Keratinocyte (primary cell): ENCODE data around the gene RHOT1.
"Not testable (repeated sequence)": the region's sequence is repeated elsewhere in the genome, so short reads cannot be mapped to it uniquely, and the experiment has no call there.

Experiments used
- EZH2 ChIP-seq: IDR thresholded peaks from one replicate; pipeline ENCODE4 v1.6.1; 2012; ENCODE audit warnings: inconsistent platforms, mild to moderate bottlenecking, low read length, moderate library complexity
- TF ChIP-seq, protein P1 (sequence below), 3 experiments: IDR thresholded peaks in 1 of 3; conservative IDR thresholded peaks in 1 of 3; optimal IDR thresholded peaks in 1 of 3; 2 replicates in 2 of 3; 3 replicates in 1 of 3; pipeline versions ENCODE3 to v1.5.1; 2011; ENCODE audit warnings: low read length in 3 of 3, mild to moderate bottlenecking in 3 of 3, moderate library complexity in 2 of 3, control low read depth in 1 of 3, inconsistent platforms in 1 of 3; ENCODE audit not compliant: insufficient read depth in 2 of 3; ENCODE audit errors: extremely low read depth in 1 of 3

DNA sequence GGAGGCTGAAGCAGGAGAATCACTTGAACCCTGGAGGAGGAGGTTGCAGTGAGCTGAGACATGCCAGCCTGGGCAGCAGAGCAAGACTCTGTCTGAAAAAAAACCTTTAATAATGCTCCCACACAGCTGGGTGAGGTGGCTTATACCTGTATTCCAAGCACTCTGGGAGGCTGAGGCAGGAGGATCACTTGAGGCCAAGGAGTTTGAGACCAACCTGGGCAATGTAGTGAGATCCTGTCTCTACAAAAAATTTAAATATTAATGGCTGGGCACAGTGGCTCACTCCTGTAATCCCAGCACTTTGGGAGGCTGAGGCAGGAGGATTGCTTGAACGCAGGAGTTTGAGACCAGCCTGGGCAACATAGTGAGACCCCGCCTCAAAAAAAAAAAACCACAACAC, 2.1 kb downstream of the RHOT1 start:
- TF ChIP-seq, protein P1, sequence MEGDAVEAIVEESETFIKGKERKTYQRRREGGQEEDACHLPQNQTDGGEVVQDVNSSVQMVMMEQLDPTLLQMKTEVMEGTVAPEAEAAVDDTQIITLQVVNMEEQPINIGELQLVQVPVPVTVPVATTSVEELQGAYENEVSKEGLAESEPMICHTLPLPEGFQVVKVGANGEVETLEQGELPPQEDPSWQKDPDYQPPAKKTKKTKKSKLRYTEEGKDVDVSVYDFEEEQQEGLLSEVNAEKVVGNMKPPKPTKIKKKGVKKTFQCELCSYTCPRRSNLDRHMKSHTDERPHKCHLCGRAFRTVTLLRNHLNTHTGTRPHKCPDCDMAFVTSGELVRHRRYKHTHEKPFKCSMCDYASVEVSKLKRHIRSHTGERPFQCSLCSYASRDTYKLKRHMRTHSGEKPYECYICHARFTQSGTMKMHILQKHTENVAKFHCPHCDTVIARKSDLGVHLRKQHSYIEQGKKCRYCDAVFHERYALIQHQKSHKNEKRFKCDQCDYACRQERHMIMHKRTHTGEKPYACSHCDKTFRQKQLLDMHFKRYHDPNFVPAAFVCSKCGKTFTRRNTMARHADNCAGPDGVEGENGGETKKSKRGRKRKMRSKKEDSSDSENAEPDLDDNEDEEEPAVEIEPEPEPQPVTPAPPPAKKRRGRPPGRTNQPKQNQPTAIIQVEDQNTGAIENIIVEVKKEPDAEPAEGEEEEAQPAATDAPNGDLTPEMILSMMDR (optimal IDR thresholded peaks at IDR 0.05 in 1 of 3, IDR thresholded peaks at IDR 0.05 in 1 of 3, conservative IDR thresholded peaks at IDR 0.05 in 1 of 3; ENCODE audit: extremely low read depth in 1 of 3, insufficient read depth in 2 of 3, low read length in 3 of 3) = not testable (repeated sequence)
- not testable (repeated sequence) for TF ChIP-seq EZH2
